Activated CD8-positive, alpha-beta memory T cell treated with anti-CD3 and anti-CD28 coated beads for 4 hours (primary cell): Measurements from ENCODE around the gene RASL10A.

ENCODE experiments used
- DNase-seq, 2 donors: peaks; one replicate each; pipeline ENCODE4 v3.0.0-alpha.2; 2020; ENCODE audit warnings: low read depth in 2 of 2

The RASL10A gene

GRCh38 chr22:29339381-29340235 lies 24.1 kb upstream of the RASL10A start:
- no peak for DNase-seq

DNA sequence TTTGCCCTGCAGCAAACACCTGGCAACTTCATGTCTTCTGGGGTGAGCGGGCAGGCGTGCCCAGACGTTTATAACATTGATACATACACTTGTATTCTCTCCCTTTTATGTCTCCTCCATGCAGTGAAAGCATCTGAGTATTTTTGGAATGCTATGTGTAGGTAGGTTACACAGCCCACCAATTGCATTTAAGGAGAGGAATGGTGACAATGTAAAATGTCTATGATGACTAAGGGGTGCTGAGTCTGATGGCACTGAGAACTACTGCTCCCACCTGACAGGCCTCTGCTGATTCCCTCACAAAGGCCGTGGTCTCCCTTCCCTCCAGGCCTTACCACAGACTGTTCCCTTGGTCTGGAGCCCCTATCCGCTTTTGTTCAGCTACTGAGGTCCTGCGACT lies 22.9 kb upstream of the RASL10A start:
- no peak for DNase-seq

DNA sequence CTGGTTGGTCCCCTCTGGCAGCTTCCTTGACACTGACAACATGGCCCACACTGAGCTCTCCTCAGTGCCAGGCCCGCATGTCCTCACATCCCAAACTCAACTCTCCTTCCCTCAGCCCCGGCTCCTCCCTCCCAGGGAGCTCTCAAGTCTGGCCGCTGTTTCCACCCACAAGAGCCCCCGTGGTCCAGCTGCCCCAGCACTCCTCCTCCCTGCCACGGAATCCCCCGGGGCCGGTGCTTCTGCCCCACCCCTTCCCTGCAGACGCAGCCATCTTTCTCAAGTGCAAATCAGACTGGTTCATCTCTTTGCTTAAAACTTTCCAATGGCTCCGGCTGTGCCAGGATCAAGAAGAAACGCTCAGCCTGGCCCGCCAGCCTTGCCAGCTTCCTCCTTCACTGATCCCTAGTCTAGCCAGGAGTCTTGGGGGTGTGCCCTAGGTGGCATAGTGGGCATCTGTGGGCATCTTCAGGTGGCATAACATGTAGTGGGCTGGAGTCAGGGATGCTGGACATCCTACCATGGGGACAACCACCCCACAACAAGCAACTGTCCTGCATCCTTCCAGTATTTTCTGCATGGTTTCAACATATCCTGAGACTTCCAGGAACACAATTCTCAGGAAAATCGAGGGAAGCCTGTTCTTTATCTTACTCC lies 22.3 kb upstream of the RASL10A start:
- DNase-seq: no peak

GRCh38 chr22:29336751-29337490 lies 21.4 kb upstream of the RASL10A start:
- no peak for DNase-seq

DNA sequence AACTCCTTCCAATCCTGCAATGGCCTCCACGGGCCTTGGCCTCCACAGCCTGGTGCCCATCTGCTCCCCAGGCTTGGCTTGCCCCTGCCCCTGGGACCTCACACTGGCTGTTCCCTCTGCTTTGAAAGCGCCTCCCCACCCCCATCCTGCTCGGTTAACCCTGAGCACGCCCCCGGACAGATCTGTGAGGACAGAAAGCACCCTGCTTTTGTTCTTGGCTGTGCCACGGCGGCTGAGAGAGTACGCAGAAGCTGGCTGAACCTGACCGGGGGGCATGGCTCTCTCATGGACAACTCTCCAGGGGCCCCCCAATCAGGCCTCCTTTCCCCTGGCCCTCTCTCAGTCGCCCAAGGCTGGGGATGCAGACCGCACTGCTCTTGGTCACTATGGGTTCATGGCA lies 20.2 kb upstream of the RASL10A start:
- no peak for DNase-seq

- no peak for DNase-seq
Observed at GRCh38 chr22:29334696-29335344, 19.3 kb upstream of the RASL10A start.

- DNase-seq: no peak
Observed at GRCh38 chr22:29334148-29334547, 18.7 kb upstream of the RASL10A start.

- no peak for DNase-seq
Observed at GRCh38 chr22:29332886-29333496, 17.5 kb upstream of the RASL10A start.

DNA sequence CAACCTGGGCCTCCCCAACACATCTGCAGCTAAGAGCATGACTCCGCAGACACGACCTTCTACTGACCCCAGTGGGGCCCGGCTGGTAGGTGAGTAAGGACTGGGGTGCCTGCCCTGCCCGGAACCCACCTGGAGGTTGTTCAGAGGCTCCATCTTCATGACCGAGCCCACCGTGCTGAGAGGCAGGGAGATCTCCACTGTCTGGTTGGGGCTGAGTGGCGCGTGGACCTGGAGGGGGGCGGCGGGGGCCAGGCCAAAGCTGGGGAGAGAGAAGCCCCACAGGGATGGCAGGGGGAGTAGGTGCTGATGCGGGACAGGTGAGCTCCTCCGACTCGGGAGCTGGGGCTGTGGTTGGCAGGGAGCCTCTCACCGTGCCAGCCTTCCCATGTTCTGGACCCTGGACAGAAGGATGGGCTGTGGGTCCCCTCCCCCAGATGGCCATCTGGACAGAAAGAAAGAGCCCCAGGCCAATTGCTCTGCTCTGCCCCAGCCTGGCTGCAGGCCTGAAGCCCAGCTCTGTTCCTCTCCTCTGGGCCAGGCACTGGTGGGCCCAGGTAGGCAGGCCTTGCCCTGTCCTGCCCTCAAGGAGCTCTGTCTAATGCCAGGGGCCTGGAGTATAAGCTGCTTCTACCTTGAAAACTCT lies 16.3 kb upstream of the RASL10A start:
- no peak for DNase-seq

- no peak for DNase-seq
Observed at GRCh38 chr22:29331213-29331612, 15.7 kb upstream of the RASL10A start.

DNA sequence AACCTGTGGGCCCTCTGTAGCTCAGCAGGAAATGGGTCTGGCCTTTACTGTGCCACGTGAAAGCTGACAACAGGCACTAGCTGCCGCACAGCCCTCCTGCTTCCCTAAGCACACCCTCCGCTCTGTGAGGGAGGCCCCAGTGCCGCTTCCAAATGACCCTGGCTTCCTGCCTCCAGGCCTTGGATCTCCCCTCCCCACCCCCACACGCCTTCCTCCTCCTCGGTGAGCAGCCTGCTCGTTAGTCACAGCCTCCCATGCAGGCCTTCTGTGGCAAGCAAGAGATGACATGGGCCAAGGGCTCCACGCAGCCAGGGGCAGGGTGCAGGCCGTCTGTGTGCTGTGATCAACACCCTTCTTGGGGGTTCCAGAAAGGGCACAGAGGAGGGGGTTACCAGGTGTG lies 15.3 kb upstream of the RASL10A start:
- no peak for DNase-seq

DNA sequence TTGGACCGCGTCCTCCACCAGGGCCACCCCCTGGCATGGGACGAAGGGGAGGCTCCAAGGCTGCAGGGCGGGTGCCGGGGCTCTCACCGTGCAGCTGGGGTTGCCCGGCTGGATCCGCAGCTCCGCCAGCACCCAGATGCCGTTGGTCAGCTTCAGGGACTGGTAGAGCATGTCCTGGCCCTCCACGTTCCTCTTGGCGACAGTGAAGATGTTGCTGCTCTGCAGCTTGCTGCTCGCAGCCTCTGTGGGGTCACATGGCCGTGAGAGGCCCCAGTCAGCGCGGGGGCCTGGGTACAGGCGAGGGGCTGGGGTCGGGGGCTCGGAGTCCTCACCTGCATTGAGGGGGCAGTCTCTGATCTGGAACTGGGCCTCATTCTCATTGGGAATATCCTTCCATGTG lies 14.8 kb upstream of the RASL10A start:
- no peak for DNase-seq

DNA sequence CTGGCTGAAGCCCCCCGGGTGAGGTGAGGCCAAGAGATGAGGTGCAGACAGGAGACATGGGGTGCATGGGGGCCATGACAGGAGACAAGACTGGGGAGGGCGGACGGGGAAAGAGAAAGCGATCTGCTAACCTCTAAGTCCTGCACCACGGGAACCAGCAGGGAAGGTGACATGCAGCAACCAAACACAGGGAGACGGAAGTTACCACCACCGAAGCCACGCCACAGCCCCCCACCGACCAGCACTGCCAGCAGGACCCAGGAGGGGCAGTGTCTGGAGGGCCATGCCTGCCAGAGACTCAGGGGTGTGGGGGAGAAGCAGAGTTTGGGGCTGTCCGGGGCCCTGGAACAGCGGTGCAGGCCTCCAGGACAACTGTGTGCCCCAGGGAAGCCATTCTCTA lies 14.1 kb upstream of the RASL10A start:
- DNase-seq: no peak

DNA sequence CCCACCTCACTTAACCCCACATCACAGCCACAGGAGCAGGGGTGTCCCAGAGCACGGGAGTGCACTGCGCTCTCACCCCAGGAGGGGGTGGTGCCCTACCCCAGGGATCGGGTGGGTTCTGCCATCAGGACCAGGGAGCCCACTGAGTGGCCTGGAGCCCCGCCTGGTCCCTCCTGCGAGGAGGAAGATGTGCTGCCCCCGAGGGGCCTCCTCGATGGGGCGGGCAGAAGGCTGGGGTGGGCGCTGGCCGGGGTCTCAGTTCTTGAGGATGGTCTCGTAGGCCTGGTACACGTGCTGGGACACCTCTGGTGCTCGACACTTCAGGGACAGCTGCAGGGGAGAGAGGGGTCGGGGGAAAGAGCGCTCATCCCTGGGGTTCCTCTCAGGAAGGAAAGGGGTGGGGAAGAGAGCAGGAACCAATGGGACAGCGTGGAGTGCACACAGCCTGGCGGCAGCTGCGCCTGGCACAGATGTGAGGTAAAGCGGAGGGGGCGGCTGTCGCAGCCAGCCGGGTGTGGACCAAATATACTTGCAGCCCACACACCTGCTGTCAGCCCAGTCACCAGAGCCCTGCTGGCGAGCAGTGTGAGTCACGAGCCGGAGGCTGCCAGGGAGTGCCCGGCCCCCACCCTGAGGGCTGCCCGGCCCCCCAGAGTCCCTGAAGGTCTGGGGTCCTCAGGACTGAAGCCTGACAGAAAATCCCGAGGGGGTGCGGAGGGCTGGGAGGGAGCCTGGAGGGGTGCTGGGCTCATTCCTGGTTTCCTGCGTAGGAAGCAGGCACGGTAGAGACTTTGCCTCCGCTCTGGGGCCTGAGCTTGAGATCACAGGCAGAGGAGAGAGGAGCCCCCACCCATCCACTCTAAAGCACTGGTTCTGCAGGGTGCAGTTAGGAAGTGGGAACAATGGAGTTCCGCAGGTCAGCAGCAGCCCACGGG lies 13.3 kb upstream of the RASL10A start:
- DNase-seq: no peak

- DNase-seq: no peak
Observed at GRCh38 chr22:29328055-29328454, 12.6 kb upstream of the RASL10A start.

- no peak for DNase-seq
Observed at GRCh38 chr22:29327089-29327764, 11.7 kb upstream of the RASL10A start.

GRCh38 chr22:29326481-29326880 lies 11.0 kb upstream of the RASL10A start:
- no peak for DNase-seq

DNA sequence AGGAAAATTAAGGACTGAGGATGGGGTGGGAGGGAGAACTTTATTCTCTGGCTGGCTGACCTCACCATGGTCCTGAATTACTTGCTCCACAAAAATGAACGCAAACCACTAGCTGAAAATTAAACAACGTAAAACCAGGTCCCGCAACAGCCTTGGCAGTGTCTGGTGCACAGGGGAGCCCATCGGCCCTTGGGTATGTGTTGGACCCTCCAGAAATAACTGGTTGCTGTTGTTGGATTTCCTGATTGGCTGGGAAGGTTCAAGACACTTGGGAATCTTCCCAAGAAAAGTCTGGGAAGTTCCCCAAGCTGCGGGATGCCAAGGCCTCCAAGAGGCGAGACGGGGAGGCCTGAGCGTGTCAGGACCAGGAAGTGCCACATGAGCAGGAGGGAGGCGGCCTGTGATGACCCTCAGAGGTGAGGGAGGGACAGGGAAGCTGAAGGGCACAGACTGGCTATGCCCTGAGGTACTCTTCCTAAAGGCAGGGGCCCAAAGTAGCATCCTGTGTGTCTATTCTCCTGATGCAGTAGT lies 10.4 kb upstream of the RASL10A start:
- no peak for DNase-seq

- DNase-seq: no peak
Observed at GRCh38 chr22:29325356-29325755, 9.9 kb upstream of the RASL10A start.
